ES-I3 (cell line): ENCODE results near the gene KRTAP5-1.
"Not testable (repeated sequence)": the region's sequence is repeated elsewhere in the genome, so short reads cannot be mapped to it uniquely, and the experiment has no call there.

Source experiments
- H3K36me3 ChIP-seq: 2 replicates; pipeline ENCODE4 v1.6.1; 2013; ENCODE audit warnings: mild to moderate bottlenecking, low read length, control low read depth, moderate library complexity; ENCODE audit not compliant: insufficient read depth
- H3K4me1 ChIP-seq: 2 replicates; pipeline ENCODE4 v1.6.1; 2013; ENCODE audit warnings: mild to moderate bottlenecking, control low read depth, low read length; ENCODE audit not compliant: insufficient read depth
- H3K9ac ChIP-seq: 2 replicates; pipeline ENCODE4 v1.6.1; 2013; ENCODE audit warnings: low read depth, mild to moderate bottlenecking, low read length, moderate library complexity
- H3K9me3 ChIP-seq: 2 replicates; pipeline ENCODE4 v1.6.1; 2013; ENCODE audit warnings: mild to moderate bottlenecking, low read length, moderate library complexity; ENCODE audit not compliant: control insufficient read depth, insufficient read depth

KRTAP5-1 gene

GRCh38 chr11:1595994-1596575 is 11.0 kb upstream of the KRTAP5-1 start:
- H3K36me3 ChIP-seq, H3K9me3 ChIP-seq, H3K9ac ChIP-seq: not testable (repeated sequence)
- peaks cover 12% of the 10 kb centered on the region; the same call in 1 of the 2 replicates for H3K4me1 ChIP-seq

GRCh38 chr11:1592628-1593027 is 7.5 kb upstream of the KRTAP5-1 start:
- no peaks in the 10 kb centered on the region for H3K9me3 ChIP-seq
- H3K36me3 ChIP-seq: no peaks in the 10 kb centered on the region
- peaks cover 12% of the 10 kb centered on the region; the same call in 1 of the 2 replicates for H3K4me1 ChIP-seq
- H3K9ac ChIP-seq: no peak overlapping the region

- H3K9ac ChIP-seq: no peak overlapping the region
Measured at GRCh38 chr11:1589996-1590395, 4.9 kb upstream of the KRTAP5-1 start.

GRCh38 chr11:1589191-1589963 is 4.3 kb upstream of the KRTAP5-1 start:
- H3K9me3 ChIP-seq, H3K4me1 ChIP-seq, H3K36me3 ChIP-seq, H3K9ac ChIP-seq: not testable (repeated sequence)

More at GRCh38 chr11:1589996-1590395, 4.9 kb upstream of the KRTAP5-1 start:
- Histone ChIP-seq H3K36me3 (no peaks in the 10 kb centered on the region), H3K9me3 (no peaks in the 10 kb centered on the region), H3K4me1 (no peaks in the 10 kb centered on the region)

GRCh38 chr11:1586699-1587098 is 1.6 kb upstream of the KRTAP5-1 start:
- no peaks in the 10 kb centered on the region for H3K4me1 ChIP-seq
- no peak overlapping the region for H3K9ac ChIP-seq
- no peaks in the 10 kb centered on the region for H3K9me3 ChIP-seq
- H3K36me3 ChIP-seq: no peaks in the 10 kb centered on the region

GRCh38 chr11:1582909-1583308 is 2.2 kb downstream of the KRTAP5-1 start:
- not testable (repeated sequence) for H3K9ac ChIP-seq, H3K4me1 ChIP-seq, H3K9me3 ChIP-seq, H3K36me3 ChIP-seq

GRCh38 chr11:1581976-1582375 is 3.1 kb downstream of the KRTAP5-1 start:
- H3K4me1 ChIP-seq: no peaks in the 10 kb centered on the region
- no peaks in the 10 kb centered on the region for H3K36me3 ChIP-seq
- H3K9ac ChIP-seq: no peak overlapping the region
- H3K9me3 ChIP-seq: peaks cover 6% of the 10 kb centered on the region; the same call in 1 of the 2 replicates

- H3K4me1 ChIP-seq: no peaks in the 10 kb centered on the region; the same call in 1 of the 2 replicates
- H3K9me3 ChIP-seq: peaks cover 6% of the 10 kb centered on the region; the same call in 1 of the 2 replicates
- H3K36me3 ChIP-seq: no peaks in the 10 kb centered on the region
- H3K9ac ChIP-seq: no peak overlapping the region
Measured at GRCh38 chr11:1576825-1577224, 8.3 kb downstream of the KRTAP5-1 start.

GRCh38 chr11:1575756-1576155 is 9.3 kb downstream of the KRTAP5-1 start:
- H3K9me3 ChIP-seq, H3K9ac ChIP-seq, H3K4me1 ChIP-seq, H3K36me3 ChIP-seq: not testable (repeated sequence)

- Histone ChIP-seq H3K9ac (no peak overlapping the region), H3K36me3 (no peaks in the 10 kb centered on the region), H3K9me3 (peaks cover 6% of the 10 kb centered on the region; the same call in 1 of the 2 replicates), H3K4me1 (peaks cover 6% of the 10 kb centered on the region; the same call in 1 of the 2 replicates)
Measured at GRCh38 chr11:1574933-1575242, 10.2 kb downstream of the KRTAP5-1 start.

- peaks cover 6% of the 10 kb centered on the region; the same call in 1 of the 2 replicates for H3K9me3 ChIP-seq
- H3K36me3 ChIP-seq: no peaks in the 10 kb centered on the region
- peak overlapping the region; percentile 35; the same call in 1 of the 2 replicates for H3K9ac ChIP-seq
- peaks cover 6% of the 10 kb centered on the region; the same call in 1 of the 2 replicates for H3K4me1 ChIP-seq
Measured at GRCh38 chr11:1574238-1574932, 10.7 kb downstream of the KRTAP5-1 start.

- Histone ChIP-seq H3K9ac (peak overlapping the region; percentile 32; the same call in 1 of the 2 replicates), H3K4me1 (peaks cover 6% of the 10 kb centered on the region; the same call in 1 of the 2 replicates), H3K36me3 (no peaks in the 10 kb centered on the region), H3K9me3 (peaks cover 6% of the 10 kb centered on the region; the same call in 1 of the 2 replicates)
Measured at GRCh38 chr11:1573903-1574237, 11.2 kb downstream of the KRTAP5-1 start.

GRCh38 chr11:1573077-1573902 is 11.8 kb downstream of the KRTAP5-1 start:
- Histone ChIP-seq H3K9me3 (peaks cover 5% of the 10 kb centered on the region; the same call in 1 of the 2 replicates), H3K4me1 (peaks cover 6% of the 10 kb centered on the region; the same call in 1 of the 2 replicates), H3K36me3 (no peaks in the 10 kb centered on the region), H3K9ac (peak overlapping the region; percentile 50; the same call in 1 of the 2 replicates)
